Measurements from ENCODE around the gene TAB3.

The TAB3 gene

GRCh38 chrX:30786374-30786773, 102.7 kb downstream of the TAB3 start:
- TF ChIP-seq, protein P1, sequence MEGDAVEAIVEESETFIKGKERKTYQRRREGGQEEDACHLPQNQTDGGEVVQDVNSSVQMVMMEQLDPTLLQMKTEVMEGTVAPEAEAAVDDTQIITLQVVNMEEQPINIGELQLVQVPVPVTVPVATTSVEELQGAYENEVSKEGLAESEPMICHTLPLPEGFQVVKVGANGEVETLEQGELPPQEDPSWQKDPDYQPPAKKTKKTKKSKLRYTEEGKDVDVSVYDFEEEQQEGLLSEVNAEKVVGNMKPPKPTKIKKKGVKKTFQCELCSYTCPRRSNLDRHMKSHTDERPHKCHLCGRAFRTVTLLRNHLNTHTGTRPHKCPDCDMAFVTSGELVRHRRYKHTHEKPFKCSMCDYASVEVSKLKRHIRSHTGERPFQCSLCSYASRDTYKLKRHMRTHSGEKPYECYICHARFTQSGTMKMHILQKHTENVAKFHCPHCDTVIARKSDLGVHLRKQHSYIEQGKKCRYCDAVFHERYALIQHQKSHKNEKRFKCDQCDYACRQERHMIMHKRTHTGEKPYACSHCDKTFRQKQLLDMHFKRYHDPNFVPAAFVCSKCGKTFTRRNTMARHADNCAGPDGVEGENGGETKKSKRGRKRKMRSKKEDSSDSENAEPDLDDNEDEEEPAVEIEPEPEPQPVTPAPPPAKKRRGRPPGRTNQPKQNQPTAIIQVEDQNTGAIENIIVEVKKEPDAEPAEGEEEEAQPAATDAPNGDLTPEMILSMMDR (IDR thresholded peaks at IDR 0.05; ENCODE audit: low read depth, low read length, missing control alignments): no peak

DNA sequence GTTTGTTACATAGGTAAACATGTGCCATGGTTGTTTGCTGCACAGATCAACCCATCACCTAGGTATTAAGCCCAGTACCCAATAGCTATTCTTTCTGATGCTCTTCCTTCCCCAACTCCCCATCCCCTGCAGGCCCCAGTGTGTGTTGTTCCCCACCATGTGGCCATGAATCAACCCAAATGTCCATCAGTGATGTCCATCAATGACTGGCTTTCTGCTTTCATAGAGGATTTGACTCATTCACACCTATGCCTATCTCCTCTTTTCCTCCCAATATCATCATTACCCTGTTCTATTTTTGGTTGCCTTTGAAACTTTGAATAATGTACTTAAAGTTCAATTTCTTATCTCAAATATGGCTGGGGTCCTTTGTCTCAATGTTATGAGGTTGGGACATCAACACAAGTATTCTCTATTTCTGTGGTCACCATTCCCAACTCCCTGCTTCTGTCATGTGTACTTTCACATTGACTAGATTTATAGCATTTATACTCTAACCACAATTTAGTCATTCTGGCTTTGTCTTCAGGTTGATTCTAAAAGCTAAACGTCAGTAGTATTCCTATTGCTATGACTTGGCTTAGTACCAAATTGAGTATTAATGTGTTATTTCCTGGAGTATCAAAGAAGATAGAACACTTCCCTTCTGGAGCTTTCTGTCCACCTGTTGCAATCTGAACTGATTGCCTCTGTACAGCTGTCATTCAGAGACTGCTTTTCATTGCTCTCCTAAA, 107.2 kb downstream of the TAB3 start:
- H3K4me3 ChIP-seq (ENCODE audit: low read depth, low read length): no peak overlapping the region
- TF ChIP-seq, protein P1 (IDR thresholded peaks at IDR 0.05; ENCODE audit: low read depth, low read length, missing control alignments): no peak
- no peak for DNase-seq (ENCODE audit: low read depth)

More at GRCh38 chrX:30786374-30786773, 102.7 kb downstream of the TAB3 start:
- no peak overlapping the region for H3K4me3 ChIP-seq (ENCODE audit: low read depth, low read length)
- no peak for DNase-seq (ENCODE audit: low read depth)

DNA sequence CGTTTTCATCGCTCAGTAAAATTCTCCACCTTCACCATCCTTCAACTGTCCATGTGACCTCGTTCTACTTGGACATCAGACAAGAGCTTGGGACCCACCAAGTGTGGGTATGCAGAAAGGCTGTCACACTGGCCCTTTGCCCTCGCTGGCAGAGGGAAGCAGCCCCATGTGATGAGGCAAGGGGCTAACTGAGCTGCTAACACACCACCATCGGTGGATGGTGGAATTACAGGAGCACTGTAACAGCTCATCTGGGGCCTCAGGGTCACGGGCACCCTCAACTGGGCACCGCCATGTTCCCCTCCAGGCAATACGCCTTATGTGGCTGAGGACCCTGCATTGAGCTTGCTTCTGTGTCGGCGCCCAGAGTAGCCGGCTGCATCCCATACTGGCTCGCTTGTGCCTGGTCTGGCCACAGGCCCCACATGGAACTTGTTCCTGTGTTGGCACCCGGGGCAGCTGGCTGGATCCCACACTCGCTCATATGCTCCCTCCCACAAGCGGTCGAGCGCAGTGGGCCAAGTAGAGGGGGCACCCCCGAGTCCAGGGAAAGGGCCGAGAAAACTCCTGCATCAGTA, 109.5 kb downstream of the TAB3 start:
- no peak for DNase-seq (ENCODE audit: low read depth)
- TF ChIP-seq, protein P1 (IDR thresholded peaks at IDR 0.05; ENCODE audit: low read depth, low read length, missing control alignments): no peak
- no peak overlapping the region for H3K4me3 ChIP-seq (ENCODE audit: low read depth, low read length)

DNA sequence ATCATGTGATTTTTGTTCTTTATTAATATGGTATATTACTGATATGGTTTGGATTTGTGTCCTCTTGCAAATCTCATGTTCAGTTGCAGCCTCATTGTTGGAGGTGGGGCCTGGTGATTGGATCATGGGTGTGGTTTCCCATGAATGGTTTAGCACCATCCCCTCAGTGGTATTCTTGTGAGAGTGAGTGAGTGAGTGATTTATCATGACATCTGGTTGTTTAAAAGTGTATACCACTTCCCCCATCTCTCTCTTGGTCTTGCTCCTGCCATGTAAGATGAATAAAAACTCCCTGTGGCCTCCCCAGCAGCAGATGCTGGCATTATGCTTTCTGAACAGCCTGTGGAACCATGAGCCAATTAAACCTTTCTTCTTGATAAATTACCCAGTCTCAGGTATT, 111.5 kb downstream of the TAB3 start:
- no peak for DNase-seq (ENCODE audit: low read depth)
- H3K4me3 ChIP-seq (ENCODE audit: low read depth, low read length): no peak overlapping the region
- TF ChIP-seq, protein P1 (IDR thresholded peaks at IDR 0.05; ENCODE audit: low read depth, low read length, missing control alignments): no peak

Measured in GM12864 (cell line).